ENCODE measurements around the gene LCE3B. TPM values are rescaled to one million over a fixed set of nuclear protein-coding genes. Genes with fewer than 3 reads are reported as not detected.

The LCE3B gene
- total RNA-seq, 1 experiment from 2014 or later: not detected

- no peak overlapping the region for H3K27ac ChIP-seq (ENCODE audit: low read length)
- no peak for DNase-seq
- no peaks in the 10 kb centered on the region for H3K79me2 ChIP-seq (ENCODE audit: low read length)
- H3K27me3 ChIP-seq (ENCODE audit: low read length): no peaks in the 10 kb centered on the region
- no peaks in the 10 kb centered on the region for H3K36me3 ChIP-seq (ENCODE audit: insufficient read depth, low read length)
- H3K9me3 ChIP-seq (ENCODE audit: low read length): no peaks in the 10 kb centered on the region
- H3K9me2 ChIP-seq (replicated peaks; ENCODE audit: insufficient read depth, low read length): no peaks in the 10 kb centered on the region
- H3K4me1 ChIP-seq (ENCODE audit: low read length): no peaks in the 10 kb centered on the region
- H2AFZ ChIP-seq (ENCODE audit: low read length): no peak overlapping the region
- no peak overlapping the region for H3K4me2 ChIP-seq (ENCODE audit: low read depth, low read length, poor library complexity, severe bottlenecking)
- H3K4me3 ChIP-seq (ENCODE audit: low read length): no peak overlapping the region
- H3K9ac ChIP-seq (ENCODE audit: low read length): no peak overlapping the region
- H4K20me1 ChIP-seq (ENCODE audit: insufficient read depth, low read depth, low read length): no peaks in the 10 kb centered on the region
Observed at GRCh38 chr1:152640351-152640750, 26.7 kb downstream of the LCE3B start.

- Histone ChIP-seq H3K4me1 (ENCODE audit: low read length) (no peaks in the 10 kb centered on the region), H3K27ac (ENCODE audit: low read length) (no peak overlapping the region), H2AFZ (ENCODE audit: low read length) (no peak overlapping the region), H3K9me2 (replicated peaks; ENCODE audit: insufficient read depth, low read length) (no peaks in the 10 kb centered on the region), H3K79me2 (ENCODE audit: low read length) (no peaks in the 10 kb centered on the region), H3K4me3 (ENCODE audit: low read length) (no peak overlapping the region), H3K4me2 (ENCODE audit: low read depth, low read length, poor library complexity, severe bottlenecking) (no peak overlapping the region), H4K20me1 (ENCODE audit: insufficient read depth, low read depth, low read length) (no peaks in the 10 kb centered on the region), H3K27me3 (ENCODE audit: low read length) (no peaks in the 10 kb centered on the region), H3K9ac (ENCODE audit: low read length) (no peak overlapping the region), H3K9me3 (ENCODE audit: low read length) (no peaks in the 10 kb centered on the region), H3K36me3 (ENCODE audit: insufficient read depth, low read length) (no peaks in the 10 kb centered on the region)
- no peak for DNase-seq
Observed at GRCh38 chr1:152643945-152644344, 30.3 kb downstream of the LCE3B start.

DNA sequence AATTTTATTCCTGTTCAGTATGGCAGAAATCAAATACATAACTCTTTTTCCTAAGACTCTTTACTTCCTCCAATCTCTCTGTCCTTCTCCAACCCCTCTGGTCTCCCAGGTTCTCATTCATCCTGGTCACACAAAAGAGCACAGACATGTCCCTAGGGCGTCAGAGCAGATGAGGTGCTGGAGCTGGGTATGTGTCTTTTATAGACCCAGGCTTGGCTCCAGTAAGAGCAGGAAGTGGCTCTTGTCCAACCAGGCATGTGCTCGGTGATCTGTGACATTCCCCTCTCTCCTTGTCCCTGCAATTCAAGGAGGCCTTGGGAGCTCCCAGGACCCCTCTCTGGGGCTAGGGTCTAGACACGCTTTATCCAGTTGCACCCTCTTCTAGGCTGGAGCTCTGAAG is 31.5 kb downstream of the LCE3B start:
- no peaks in the 10 kb centered on the region for H3K4me1 ChIP-seq (ENCODE audit: low read length)
- H3K9me3 ChIP-seq (ENCODE audit: low read length): no peaks in the 10 kb centered on the region
- H3K4me3 ChIP-seq (ENCODE audit: low read length): no peak overlapping the region
- H4K20me1 ChIP-seq (ENCODE audit: insufficient read depth, low read depth, low read length): no peaks in the 10 kb centered on the region
- no peaks in the 10 kb centered on the region for H3K36me3 ChIP-seq (ENCODE audit: insufficient read depth, low read length)
- H2AFZ ChIP-seq (ENCODE audit: low read length): no peak overlapping the region
- H3K9ac ChIP-seq (ENCODE audit: low read length): no peak overlapping the region
- no peaks in the 10 kb centered on the region for H3K79me2 ChIP-seq (ENCODE audit: low read length)
- H3K27me3 ChIP-seq (ENCODE audit: low read length): no peaks in the 10 kb centered on the region
- H3K4me2 ChIP-seq (ENCODE audit: low read depth, low read length, poor library complexity, severe bottlenecking): no peak overlapping the region
- DNase-seq: no peak
- no peaks in the 10 kb centered on the region for H3K9me2 ChIP-seq (replicated peaks; ENCODE audit: insufficient read depth, low read length)
- H3K27ac ChIP-seq (ENCODE audit: low read length): no peak overlapping the region

DNA sequence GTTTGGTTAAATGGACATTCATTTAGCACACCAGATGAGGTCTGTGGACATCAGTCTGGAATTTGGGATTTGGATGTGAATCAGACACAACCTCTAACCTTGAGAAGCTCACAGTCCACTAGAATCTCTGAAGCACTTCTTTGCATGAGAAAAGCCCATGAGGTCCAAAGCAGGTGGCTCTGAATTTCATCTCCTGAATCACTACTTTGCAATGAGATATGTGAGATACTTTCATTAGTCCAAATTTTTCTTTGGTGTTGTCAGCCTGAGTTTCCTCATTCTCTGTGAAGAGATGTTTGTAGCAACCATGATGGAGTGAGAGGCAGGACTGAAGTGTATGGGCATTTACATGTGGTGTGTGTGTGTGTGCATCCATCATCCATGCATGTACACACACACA is 33.0 kb downstream of the LCE3B start:
- Histone ChIP-seq H3K4me1 (ENCODE audit: low read length) (no peaks in the 10 kb centered on the region), H3K4me3 (ENCODE audit: low read length) (no peak overlapping the region), H2AFZ (ENCODE audit: low read length) (no peak overlapping the region), H3K79me2 (ENCODE audit: low read length) (no peaks in the 10 kb centered on the region), H3K9me2 (replicated peaks; ENCODE audit: insufficient read depth, low read length) (no peaks in the 10 kb centered on the region), H3K9ac (ENCODE audit: low read length) (no peak overlapping the region), H4K20me1 (ENCODE audit: insufficient read depth, low read depth, low read length) (no peaks in the 10 kb centered on the region), H3K36me3 (ENCODE audit: insufficient read depth, low read length) (no peaks in the 10 kb centered on the region), H3K27ac (ENCODE audit: low read length) (no peak overlapping the region), H3K9me3 (ENCODE audit: low read length) (no peaks in the 10 kb centered on the region), H3K4me2 (ENCODE audit: low read depth, low read length, poor library complexity, severe bottlenecking) (no peak overlapping the region), H3K27me3 (ENCODE audit: low read length) (no peaks in the 10 kb centered on the region)
- DNase-seq: no peak

- Histone ChIP-seq H3K4me3 (ENCODE audit: low read length) (no peak overlapping the region), H3K4me2 (ENCODE audit: low read depth, low read length, poor library complexity, severe bottlenecking) (no peak overlapping the region), H3K4me1 (ENCODE audit: low read length) (no peaks in the 10 kb centered on the region), H2AFZ (ENCODE audit: low read length) (no peak overlapping the region), H3K9me3 (ENCODE audit: low read length) (no peaks in the 10 kb centered on the region), H3K79me2 (ENCODE audit: low read length) (no peaks in the 10 kb centered on the region), H3K36me3 (ENCODE audit: insufficient read depth, low read length) (no peaks in the 10 kb centered on the region), H3K9me2 (replicated peaks; ENCODE audit: insufficient read depth, low read length) (no peaks in the 10 kb centered on the region), H3K27me3 (ENCODE audit: low read length) (no peaks in the 10 kb centered on the region), H3K27ac (ENCODE audit: low read length) (no peak overlapping the region), H3K9ac (ENCODE audit: low read length) (no peak overlapping the region), H4K20me1 (ENCODE audit: insufficient read depth, low read depth, low read length) (no peaks in the 10 kb centered on the region)
- peak; percentile 91 for DNase-seq
Observed at GRCh38 chr1:152654110-152654509, 40.5 kb downstream of the LCE3B start.

- H3K9me2 ChIP-seq (replicated peaks; ENCODE audit: insufficient read depth, low read length): no peaks in the 10 kb centered on the region
- H3K36me3 ChIP-seq (ENCODE audit: insufficient read depth, low read length): no peaks in the 10 kb centered on the region
- no peaks in the 10 kb centered on the region for H3K4me1 ChIP-seq (ENCODE audit: low read length)
- H3K4me3 ChIP-seq (ENCODE audit: low read length): no peak overlapping the region
- H2AFZ ChIP-seq (ENCODE audit: low read length): no peak overlapping the region
- no peaks in the 10 kb centered on the region for H4K20me1 ChIP-seq (ENCODE audit: insufficient read depth, low read depth, low read length)
- no peaks in the 10 kb centered on the region for H3K79me2 ChIP-seq (ENCODE audit: low read length)
- DNase-seq: no peak
- H3K27ac ChIP-seq (ENCODE audit: low read length): no peak overlapping the region
- H3K9me3 ChIP-seq (ENCODE audit: low read length): no peaks in the 10 kb centered on the region
- no peak overlapping the region for H3K9ac ChIP-seq (ENCODE audit: low read length)
- H3K27me3 ChIP-seq (ENCODE audit: low read length): no peaks in the 10 kb centered on the region
- H3K4me2 ChIP-seq (ENCODE audit: low read depth, low read length, poor library complexity, severe bottlenecking): no peak overlapping the region
Observed at GRCh38 chr1:152656459-152656858, 42.8 kb downstream of the LCE3B start.

GRCh38 chr1:152657677-152658076 is 44.1 kb downstream of the LCE3B start:
- H3K4me2 ChIP-seq (ENCODE audit: low read depth, low read length, poor library complexity, severe bottlenecking): no peak overlapping the region
- no peak overlapping the region for H3K27ac ChIP-seq (ENCODE audit: low read length)
- no peaks in the 10 kb centered on the region for H3K79me2 ChIP-seq (ENCODE audit: low read length)
- no peak overlapping the region for H3K9ac ChIP-seq (ENCODE audit: low read length)
- no peaks in the 10 kb centered on the region for H3K9me2 ChIP-seq (replicated peaks; ENCODE audit: insufficient read depth, low read length)
- no peaks in the 10 kb centered on the region for H3K27me3 ChIP-seq (ENCODE audit: low read length)
- H3K4me3 ChIP-seq (ENCODE audit: low read length): no peak overlapping the region
- DNase-seq: no peak
- no peaks in the 10 kb centered on the region for H3K4me1 ChIP-seq (ENCODE audit: low read length)
- H3K9me3 ChIP-seq (ENCODE audit: low read length): no peaks in the 10 kb centered on the region
- no peak overlapping the region for H2AFZ ChIP-seq (ENCODE audit: low read length)
- H3K36me3 ChIP-seq (ENCODE audit: insufficient read depth, low read length): no peaks in the 10 kb centered on the region
- no peaks in the 10 kb centered on the region for H4K20me1 ChIP-seq (ENCODE audit: insufficient read depth, low read depth, low read length)

GRCh38 chr1:152658649-152659048 is 45.0 kb downstream of the LCE3B start:
- Histone ChIP-seq H3K9ac (ENCODE audit: low read length) (no peak overlapping the region), H3K36me3 (ENCODE audit: insufficient read depth, low read length) (no peaks in the 10 kb centered on the region), H3K9me2 (replicated peaks; ENCODE audit: insufficient read depth, low read length) (no peaks in the 10 kb centered on the region), H3K4me3 (ENCODE audit: low read length) (no peak overlapping the region), H3K27me3 (ENCODE audit: low read length) (no peaks in the 10 kb centered on the region), H3K4me2 (ENCODE audit: low read depth, low read length, poor library complexity, severe bottlenecking) (no peak overlapping the region), H3K27ac (ENCODE audit: low read length) (no peak overlapping the region), H2AFZ (ENCODE audit: low read length) (no peak overlapping the region), H3K79me2 (ENCODE audit: low read length) (no peaks in the 10 kb centered on the region), H4K20me1 (ENCODE audit: insufficient read depth, low read depth, low read length) (no peaks in the 10 kb centered on the region), H3K9me3 (ENCODE audit: low read length) (no peaks in the 10 kb centered on the region), H3K4me1 (ENCODE audit: low read length) (no peaks in the 10 kb centered on the region)
- no peak for DNase-seq

DNA sequence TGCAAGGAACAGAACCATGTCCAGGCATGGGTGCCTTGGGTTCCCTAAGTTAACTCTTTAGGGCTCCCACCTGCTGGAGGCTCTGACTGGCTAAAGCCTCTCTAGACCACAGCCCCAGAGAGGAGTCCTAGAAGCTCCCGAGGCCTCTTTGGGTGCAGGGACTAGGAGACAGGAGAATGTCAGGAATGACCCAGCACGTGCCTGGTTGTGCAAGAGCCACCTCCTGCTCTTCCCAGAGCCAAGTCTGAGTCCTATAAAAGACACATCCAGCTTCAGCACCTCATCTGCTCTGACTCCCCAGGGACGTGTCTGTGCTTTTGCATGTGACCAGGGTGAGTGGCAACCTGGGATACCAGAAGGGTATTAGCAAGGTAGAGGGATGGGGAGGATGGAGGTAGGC is 49.5 kb downstream of the LCE3B start, which contains the start of gene LCE2D:
Gene LCE2D, plus strand, starts transcription at position 283 of the 400 bp plus-strand sequence. CDS start 726 bp downstream, outside the sequence.
- Histone ChIP-seq H3K79me2 (ENCODE audit: low read length) (no peaks in the 10 kb centered on the region), H4K20me1 (ENCODE audit: insufficient read depth, low read depth, low read length) (no peaks in the 10 kb centered on the region), H2AFZ (ENCODE audit: low read length) (no peak within 1 kb of the TSS), H3K36me3 (ENCODE audit: insufficient read depth, low read length) (no peaks in the 10 kb centered on the region), H3K27ac (ENCODE audit: low read length) (no peak within 1 kb of the TSS), H3K9me2 (replicated peaks; ENCODE audit: insufficient read depth, low read length) (no peaks in the 10 kb centered on the region), H3K9me3 (ENCODE audit: low read length) (no peaks in the 10 kb centered on the region), H3K4me3 (ENCODE audit: low read length) (no peak within 1 kb of the TSS), H3K27me3 (ENCODE audit: low read length) (no peaks in the 10 kb centered on the region), H3K4me2 (ENCODE audit: low read depth, low read length, poor library complexity, severe bottlenecking) (no peak within 1 kb of the TSS), H3K4me1 (ENCODE audit: low read length) (no peaks in the 10 kb centered on the region), H3K9ac (ENCODE audit: low read length) (no peak within 1 kb of the TSS)
- no peak for DNase-seq

Data from Karpas-422 (cell line).